ENCODE data around the gene SIK3. TPM values are rescaled to one million over a fixed set of nuclear protein-coding genes. Genes with fewer than 3 reads are reported as not detected.

SIK3 gene
- total and polyA plus RNA-seq, 2 donors (not counting 3 experiments of a cell fraction or from before 2014, with no cell fraction given): 10.3 to 21.3 TPM

DNA sequence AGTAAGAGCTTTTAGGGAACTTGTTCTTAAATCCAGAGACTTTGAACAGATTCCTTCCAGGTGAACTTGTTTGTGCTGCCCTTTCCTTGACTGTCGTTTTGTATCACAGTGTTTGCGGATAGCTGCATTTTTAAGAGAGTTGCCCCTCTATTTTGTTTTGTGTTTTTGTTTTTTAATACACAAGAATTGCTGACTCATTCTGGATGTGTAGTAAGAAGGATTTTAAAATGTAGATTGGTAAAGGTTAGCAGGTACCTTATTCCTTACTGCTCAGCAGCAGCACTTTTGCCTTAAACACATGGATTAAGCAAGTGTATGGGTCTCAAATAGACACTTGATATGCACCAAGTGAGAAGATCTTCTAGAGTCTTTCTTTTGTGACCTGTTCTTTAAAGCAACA is 297.6 kb downstream of the SIK3 start:
- Histone ChIP-seq H3K4me3 (replicated peaks in 1 of 3; ENCODE audit: insufficient read depth in 1 of 3, low read depth in 1 of 3, low read length in 3 of 3) (no peak overlapping the region), H3K27ac (ENCODE audit: insufficient read depth, low read depth, low read length) (no peak overlapping the region), H3K9ac (replicated peaks; ENCODE audit: extremely low read depth, insufficient read depth, low read length) (no peak overlapping the region), H4K20me1 (replicated peaks; ENCODE audit: control insufficient read depth, extremely low read depth, insufficient read depth, low read length) (no peaks in the 10 kb centered on the region), H3K4me1 (ENCODE audit: control insufficient read depth, extremely low read depth, insufficient read depth, low read length) (no peaks in the 10 kb centered on the region), H3K9me3 (replicated peaks; ENCODE audit: control insufficient read depth, insufficient read depth, low read length) (no peaks in the 10 kb centered on the region), H3K27me3 (ENCODE audit: control insufficient read depth in 2 of 2, insufficient read depth in 2 of 2, low read length in 2 of 2) (peaks cover 4 to 8% of the 10 kb centered on the region in 2 experiments), H3K79me2 (ENCODE audit: control insufficient read depth, insufficient read depth, low read length) (no peaks in the 10 kb centered on the region), H2AFZ (ENCODE audit: low read depth, low read length) (no peak overlapping the region), H3K36me3 (ENCODE audit: control insufficient read depth in 2 of 2, extremely low read depth in 1 of 2, insufficient read depth in 2 of 2, low read length in 2 of 2) (no peaks in the 10 kb centered on the region), H3K4me2 (ENCODE audit: insufficient read depth, low read length) (no peak overlapping the region), H3K9me1 (replicated peaks; ENCODE audit: control insufficient read depth, extremely low read depth, insufficient read depth, low read length) (no peaks in the 10 kb centered on the region)
- dilution Hi-C loops (cut with MboI; ENCODE audit: extremely low pct_ligation_motif_present, low sequenced_read_pairs) (no loop called here), intact Hi-C loops (cut with micrococcal nuclease) (no loop called here)
- no peak for FAIRE-seq
- BruUV-seq (replicated peaks): no TSS peak
- DNase-seq (ENCODE audit: low read depth, low spot score): no peak
- TF ChIP-seq CTCF (IDR thresholded peaks at IDR 0.05; ENCODE audit: extremely low read depth in 1 of 2, insufficient read depth in 1 of 2, low read depth in 1 of 2, low read length in 2 of 2) (no peak), JUN (IDR thresholded peaks at IDR 0.05; ENCODE audit: borderline replicate concordance, insufficient read depth, insufficient read length, low read depth) (no peak), POLR2AphosphoS5 (IDR thresholded peaks at IDR 0.05; ENCODE audit: insufficient read depth, low read depth, low read length) (no peak), FOS (IDR thresholded peaks at IDR 0.05; ENCODE audit: borderline replicate concordance, insufficient read depth, low read length) (no peak), GATA2 (IDR thresholded peaks at IDR 0.05; ENCODE audit: insufficient read depth, insufficient read length, low read depth, low read length) (no peak), MYC (IDR thresholded peaks at IDR 0.05; ENCODE audit: low read depth, low read length) (no peak), EZH2 (IDR thresholded peaks at IDR 0.05; ENCODE audit: borderline replicate concordance, low read depth, low read length, severe bottlenecking) (no peak), POLR2A (IDR thresholded peaks at IDR 0.05; ENCODE audit: low read depth, low read length) (no peak)
- TF ChIP-seq, protein P1, sequence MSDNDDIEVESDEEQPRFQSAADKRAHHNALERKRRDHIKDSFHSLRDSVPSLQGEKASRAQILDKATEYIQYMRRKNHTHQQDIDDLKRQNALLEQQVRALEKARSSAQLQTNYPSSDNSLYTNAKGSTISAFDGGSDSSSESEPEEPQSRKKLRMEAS (IDR thresholded peaks at IDR 0.05; ENCODE audit: insufficient read depth, insufficient read length): no peak
- ChIA-PET CTCF (interaction anchor here (1.8 to 2.9 kb wide), 2 partner anchors 9 to 35 kb away, joined by 8 to 14 read pairs; partner anchors contain the start of gene APOA5), POLR2A (no interaction called here)

Measured in endothelial cell of umbilical vein (primary cell).